CD8-positive, alpha-beta memory T cell (primary cell): ENCODE measurements around the gene PPM1E. TPM values are rescaled to one million over a fixed set of nuclear protein-coding genes. Genes with fewer than 3 reads are reported as not detected.

Experiments
- CTCF ChIA-PET: fragments of 350-600 bp; sonication (Branson Sonifier 250); formaldehyde crosslinking; loops from one replicate; lab custom pipeline; 2021; ENCODE audit warnings: antibody characterized with exemption; lab: Charles Lee
- POLR2A ChIA-PET: fragments of 350-600 bp; sonication (Branson Sonifier 250); formaldehyde crosslinking; loops from one replicate; lab custom pipeline; 2021; ENCODE audit warnings: antibody characterized with exemption; lab: Charles Lee
- DNase-seq, 5 donors: peaks; one replicate each; pipeline versions ENCODE4 v3.0.0 to v3.0.0-alpha.2; 2020 to 2022; ENCODE audit warnings: mixed read lengths in 1 of 5
- H3K27ac ChIP-seq: one replicate; pipeline ENCODE4 v1.7.0; 2013; ENCODE audit warnings: low read depth, mild to moderate bottlenecking, low read length, moderate library complexity
- H3K27me3 ChIP-seq: 2 replicates; pipeline ENCODE4 v1.7.0; 2013; ENCODE audit warnings: low read length, mild to moderate bottlenecking; ENCODE audit not compliant: insufficient read depth, poor library complexity, severe bottlenecking
- H3K36me3 ChIP-seq: 2 replicates; pipeline ENCODE4 v1.7.0; 2013; ENCODE audit warnings: mild to moderate bottlenecking, low read length, moderate library complexity; ENCODE audit not compliant: insufficient read depth
- H3K4me1 ChIP-seq: 2 replicates; pipeline ENCODE4 v1.7.0; 2013; ENCODE audit warnings: mild to moderate bottlenecking, low read length, moderate library complexity; ENCODE audit not compliant: insufficient read depth
- H3K4me3 ChIP-seq: 2 replicates; pipeline ENCODE4 v1.7.0; 2013; ENCODE audit warnings: mild to moderate bottlenecking, low read length
- H3K9me3 ChIP-seq: 2 replicates; pipeline ENCODE4 v1.7.0; 2013; ENCODE audit warnings: mild to moderate bottlenecking, low read length
- H3K27ac Mint-ChIP-seq, 8 donors: one replicate each; pipeline ENCODE4 v1.8.0; 2020 to 2021; ENCODE audit warnings: mixed read lengths in 8 of 8, mild to moderate bottlenecking in 6 of 8, inconsistent platforms in 3 of 8, moderate library complexity in 3 of 8
- H3K27me3 Mint-ChIP-seq, 2 donors: one replicate each; pipeline ENCODE4 v1.8.0; 2020 to 2021; ENCODE audit warnings: mixed read lengths in 2 of 2, mild to moderate bottlenecking in 1 of 2, moderate library complexity in 1 of 2
- H3K36me3 Mint-ChIP-seq, 3 donors: one replicate each; pipeline ENCODE4 v1.8.0; 2020 to 2021; ENCODE audit warnings: mixed read lengths in 3 of 3, inconsistent platforms in 1 of 3, mild to moderate bottlenecking in 1 of 3
- H3K4me1 Mint-ChIP-seq, 3 donors: one replicate each; pipeline ENCODE4 v1.8.0; 2020 to 2021; ENCODE audit warnings: mixed read lengths in 3 of 3, inconsistent platforms in 1 of 3, mild to moderate bottlenecking in 1 of 3
- H3K4me3 Mint-ChIP-seq, 7 donors: one replicate each; pipeline ENCODE4 v1.8.0; 2020 to 2021; ENCODE audit warnings: mixed read lengths in 7 of 7, mild to moderate bottlenecking in 6 of 7, moderate library complexity in 4 of 7, inconsistent platforms in 2 of 7
- H3K9me3 Mint-ChIP-seq, 5 donors: one replicate each; pipeline ENCODE4 v1.8.0; 2020 to 2022; ENCODE audit warnings: mixed read lengths in 5 of 5, mild to moderate bottlenecking in 3 of 5, moderate library complexity in 2 of 5, inconsistent platforms in 1 of 5
- polyA plus RNA-seq: library from polyadenylated mRNA; unstranded; fragments of 300-500 nt; fragmentation: Illumina TruSeq; gene quantifications from one replicate; pipeline ENCODE4 v1.2.3, GENCODE V29; 2021
- total RNA-seq, 2 experiments: library from RNA; stranded (reverse); gene quantifications; one replicate each; pipeline ENCODE4 v1.2.3, GENCODE V29; 2021

PPM1E gene
- total and polyA plus RNA-seq, 3 experiments from 2014 or later: 0.05 TPM; not detected in 2

- Histone ChIP-seq H3K4me3 (no peak overlapping the region), H3K36me3 (peaks cover 7% of the 10 kb centered on the region), H3K27ac (no peak overlapping the region), H3K27me3 (no peaks in the 10 kb centered on the region), H3K9me3 (no peaks in the 10 kb centered on the region), H3K4me1 (no peaks in the 10 kb centered on the region)
- POLR2A ChIA-PET: no interaction called here
- no peaks in the 10 kb centered on the region for H3K9me3 Mint-ChIP-seq
- CTCF ChIA-PET: no interaction called here
- no peak overlapping the region for H3K4me3 Mint-ChIP-seq
- no peaks in the 10 kb centered on the region for H3K27me3 Mint-ChIP-seq
- H3K27ac Mint-ChIP-seq: no peak overlapping the region
- H3K36me3 Mint-ChIP-seq: peaks cover 10 to 49% (median 11%) of the 10 kb centered on the region in 3 donors
- DNase-seq: no peak
- peaks cover 7 to 12% (median 11%) of the 10 kb centered on the region in 3 donors for H3K4me1 Mint-ChIP-seq
Measured at GRCh38 chr17:59024916-59025315, 269.3 kb downstream of the PPM1E start.

DNA sequence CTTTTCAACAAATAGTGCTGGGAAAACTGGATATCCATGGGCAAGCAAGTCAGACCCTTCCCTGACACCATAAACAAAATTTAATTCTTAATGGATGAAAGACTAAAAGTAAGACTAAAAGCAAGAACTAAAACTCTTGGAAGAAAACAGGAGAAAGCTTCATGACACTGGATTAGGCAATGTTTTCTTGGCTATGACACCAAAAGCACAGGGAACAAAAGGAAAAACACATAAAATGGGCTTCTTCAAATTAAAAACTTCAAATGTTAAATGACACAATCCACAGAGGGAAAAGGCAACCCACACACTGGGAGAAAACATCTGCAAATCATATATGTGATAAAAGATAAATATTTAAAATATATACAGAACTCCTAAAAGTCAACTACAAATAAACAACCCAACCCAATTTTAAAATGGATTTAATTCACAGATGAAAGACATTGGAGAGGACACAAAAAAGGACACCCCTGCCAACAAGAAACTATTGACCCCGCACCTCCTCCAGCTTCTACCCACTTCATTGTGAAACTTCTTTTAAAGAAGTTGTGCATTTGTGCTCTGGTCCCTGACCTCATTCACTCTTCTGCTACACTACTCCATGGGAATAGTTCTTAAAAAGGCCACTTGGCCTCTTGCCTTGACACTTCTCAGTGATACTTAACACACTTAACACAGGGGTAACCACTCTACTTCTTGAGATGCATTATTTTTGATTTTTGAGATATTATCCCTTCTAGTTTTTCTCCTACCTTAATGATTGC lies 270.7 kb downstream of the PPM1E start:
- no peak overlapping the region for H3K4me3 ChIP-seq
- H3K36me3 ChIP-seq: peaks cover 7% of the 10 kb centered on the region
- Mint-ChIP-seq H3K27ac (peak overlapping the region; percentile 3 to 64 (median 42)), H3K4me3 (no peak overlapping the region), H3K27me3 (no peaks in the 10 kb centered on the region), H3K36me3 (peaks cover 2 to 45% (median 13%) of the 10 kb centered on the region in 3 donors), H3K4me1 (peaks cover 7 to 12% (median 11%) of the 10 kb centered on the region in 3 donors), H3K9me3 (no peaks in the 10 kb centered on the region)
- DNase-seq: no peak
- POLR2A ChIA-PET: no interaction called here
- no peaks in the 10 kb centered on the region for H3K4me1 ChIP-seq
- H3K27ac ChIP-seq: no peak overlapping the region
- no peaks in the 10 kb centered on the region for H3K9me3 ChIP-seq
- H3K27me3 ChIP-seq: no peaks in the 10 kb centered on the region
- CTCF ChIA-PET: no interaction called here

DNA sequence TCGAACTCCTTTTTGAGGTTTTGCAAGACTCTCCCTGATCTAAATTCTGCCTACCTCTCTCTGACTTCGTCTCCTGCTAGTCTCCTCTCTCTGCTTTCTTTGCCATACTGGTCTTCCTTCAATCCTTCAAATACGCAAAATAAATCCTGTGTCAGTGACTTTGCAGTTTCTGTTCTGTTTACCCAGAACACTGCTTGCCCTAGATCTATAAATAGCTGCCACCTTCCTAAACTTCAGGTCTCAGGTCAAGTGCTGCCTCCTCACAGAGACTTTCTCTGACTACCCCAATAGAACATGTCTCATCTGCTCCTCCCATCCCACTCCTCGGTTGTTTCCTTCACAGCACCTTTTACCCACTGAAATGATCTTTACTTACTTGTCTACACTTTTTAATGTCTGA lies 272.1 kb downstream of the PPM1E start:
- peaks cover 7 to 12% (median 11%) of the 10 kb centered on the region in 3 donors for H3K4me1 Mint-ChIP-seq
- ChIA-PET POLR2A (no interaction called here), CTCF (no interaction called here)
- Histone ChIP-seq H3K4me3 (no peak overlapping the region), H3K27ac (no peak overlapping the region), H3K27me3 (no peaks in the 10 kb centered on the region), H3K36me3 (peaks cover 7% of the 10 kb centered on the region), H3K9me3 (no peaks in the 10 kb centered on the region), H3K4me1 (no peaks in the 10 kb centered on the region)
- H3K27ac Mint-ChIP-seq: peak overlapping the region in 7 of 8 donors; percentile 0 to 94 (median 47)
- peaks cover 0 to 54% (median 13%) of the 10 kb centered on the region in 3 donors for H3K36me3 Mint-ChIP-seq
- DNase-seq: no peak
- H3K9me3 Mint-ChIP-seq: no peaks in the 10 kb centered on the region
- H3K27me3 Mint-ChIP-seq: no peaks in the 10 kb centered on the region
- peak overlapping the region in 1 of 7 donors; percentile 13 for H3K4me3 Mint-ChIP-seq

DNA sequence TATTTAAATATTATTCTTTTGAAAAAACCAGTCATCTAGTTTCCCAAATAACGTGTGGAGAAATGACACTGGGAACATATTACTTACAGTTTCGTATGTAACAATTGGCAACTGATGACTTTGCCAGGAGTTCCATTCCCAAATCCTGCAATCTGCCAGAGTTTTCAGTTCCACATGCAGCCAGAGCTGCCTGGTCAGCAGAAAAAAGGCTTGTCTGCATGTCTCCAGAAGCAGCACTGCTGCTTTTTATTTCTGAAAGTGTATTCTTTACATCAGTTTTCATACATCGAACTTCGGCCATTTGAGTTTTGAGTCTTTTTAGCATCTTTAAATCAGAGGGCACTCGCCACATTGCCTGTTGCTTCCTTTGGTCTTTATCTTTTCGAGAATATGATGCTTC lies 272.7 kb downstream of the PPM1E start:
- Mint-ChIP-seq H3K4me1 (peaks cover 7 to 12% (median 11%) of the 10 kb centered on the region in 3 donors), H3K4me3 (no peak overlapping the region), H3K27me3 (no peaks in the 10 kb centered on the region), H3K9me3 (no peaks in the 10 kb centered on the region), H3K36me3 (peaks cover 0 to 58% (median 13%) of the 10 kb centered on the region in 3 donors), H3K27ac (peak overlapping the region in 1 of 8 donors; percentile 0)
- ChIA-PET POLR2A (no interaction called here), CTCF (no interaction called here)
- Histone ChIP-seq H3K9me3 (no peaks in the 10 kb centered on the region), H3K36me3 (peaks cover 7% of the 10 kb centered on the region), H3K27me3 (no peaks in the 10 kb centered on the region), H3K4me3 (no peak overlapping the region), H3K4me1 (no peaks in the 10 kb centered on the region), H3K27ac (no peak overlapping the region)
- no peak for DNase-seq

GRCh38 chr17:59030811-59031210 lies 275.2 kb downstream of the PPM1E start:
- Histone ChIP-seq H3K27me3 (no peaks in the 10 kb centered on the region), H3K4me1 (no peaks in the 10 kb centered on the region), H3K36me3 (peaks cover 7% of the 10 kb centered on the region), H3K9me3 (no peaks in the 10 kb centered on the region), H3K4me3 (no peak overlapping the region), H3K27ac (no peak overlapping the region)
- Mint-ChIP-seq H3K4me3 (no peak overlapping the region), H3K27me3 (no peaks in the 10 kb centered on the region), H3K36me3 (peaks cover 0 to 62% (median 13%) of the 10 kb centered on the region in 3 donors), H3K27ac (peak overlapping the region in 1 of 8 donors; percentile 51), H3K9me3 (no peaks in the 10 kb centered on the region), H3K4me1 (peaks cover 7 to 12% (median 11%) of the 10 kb centered on the region in 3 donors)
- POLR2A ChIA-PET: no interaction called here
- CTCF ChIA-PET: no interaction called here
- no peak for DNase-seq

Other genes starting within 250 kb of the PPM1E start
- 10 to 100 TPM; 90.2 to 91.8 TPM for gene MTMR4, start 241.2 kb upstream of the PPM1E start, total RNA-seq
- 23.3 TPM for gene MTMR4, start 241.2 kb upstream of the PPM1E start, polyA plus RNA-seq
- under 1 TPM; 0.11 to 0.20 TPM for gene TEX14, start 63.8 kb upstream of the PPM1E start, total RNA-seq
- gene TEX14, start 63.8 kb upstream of the PPM1E start, polyA plus RNA-seq: not detected
- gene RAD51C, start 63.3 kb upstream of the PPM1E start, total RNA-seq: 10 to 100 TPM; 88.9 to 95.3 TPM
- gene RAD51C, start 63.3 kb upstream of the PPM1E start, polyA plus RNA-seq: 42.0 TPM